HuH-7 (cell line): Measurements from ENCODE around the gene PIAS4.

ENCODE experiments used
- DNase-seq: peaks from one replicate; pipeline ENCODE4 v3.0.0; 2011; ENCODE audit warnings: low spot score

PIAS4 gene

GRCh38 chr19:4023600-4024398, 16.3 kb downstream of the PIAS4 start:
- no peak for DNase-seq

- DNase-seq = no peak
Observed at GRCh38 chr19:4025317-4025716, 17.8 kb downstream of the PIAS4 start.

- DNase-seq = no peak
Observed at GRCh38 chr19:4027146-4027545, 19.6 kb downstream of the PIAS4 start.

- DNase-seq = no peak
Observed at GRCh38 chr19:4028334-4029246, 21.1 kb downstream of the PIAS4 start.

- no peak for DNase-seq
Observed at GRCh38 chr19:4029247-4029614, 21.7 kb downstream of the PIAS4 start.

- DNase-seq = no peak
Observed at GRCh38 chr19:4030552-4030951, 23.0 kb downstream of the PIAS4 start.

- DNase-seq = no peak
Observed at GRCh38 chr19:4030981-4031380, 23.4 kb downstream of the PIAS4 start.

GRCh38 chr19:4031420-4031819, 23.9 kb downstream of the PIAS4 start:
- DNase-seq = no peak

GRCh38 chr19:4032436-4032835, 24.9 kb downstream of the PIAS4 start:
- DNase-seq = no peak

- DNase-seq = no peak
Observed at GRCh38 chr19:4033028-4033956, 25.8 kb downstream of the PIAS4 start.

- DNase-seq = no peak
Observed at GRCh38 chr19:4034048-4035017, 26.8 kb downstream of the PIAS4 start.

GRCh38 chr19:4035018-4035566, 27.6 kb downstream of the PIAS4 start:
- DNase-seq = no peak

- no peak for DNase-seq
Observed at GRCh38 chr19:4035582-4035981, 28.0 kb downstream of the PIAS4 start.

GRCh38 chr19:4036576-4037300, 29.2 kb downstream of the PIAS4 start:
- no peak for DNase-seq

GRCh38 chr19:4037301-4037949, 29.9 kb downstream of the PIAS4 start:
- DNase-seq = no peak

GRCh38 chr19:4038057-4038456, 30.5 kb downstream of the PIAS4 start:
- DNase-seq = no peak

- DNase-seq = no peak
Observed at GRCh38 chr19:4038661-4039423, 31.3 kb downstream of the PIAS4 start.

- no peak for DNase-seq
Observed at GRCh38 chr19:4042064-4042730, 34.7 kb downstream of the PIAS4 start.
